ENCODE results near the gene MRPL17. TPM values are rescaled to one million over a fixed set of nuclear protein-coding genes. Genes with fewer than 3 reads are reported as not detected.

Gene MRPL17
- total and polyA plus RNA-seq, 2 of the 13 experiments (the other 11 are each of a cell fraction or from before 2014, with no cell fraction given), result 59.4 to 90.0 TPM

DNA sequence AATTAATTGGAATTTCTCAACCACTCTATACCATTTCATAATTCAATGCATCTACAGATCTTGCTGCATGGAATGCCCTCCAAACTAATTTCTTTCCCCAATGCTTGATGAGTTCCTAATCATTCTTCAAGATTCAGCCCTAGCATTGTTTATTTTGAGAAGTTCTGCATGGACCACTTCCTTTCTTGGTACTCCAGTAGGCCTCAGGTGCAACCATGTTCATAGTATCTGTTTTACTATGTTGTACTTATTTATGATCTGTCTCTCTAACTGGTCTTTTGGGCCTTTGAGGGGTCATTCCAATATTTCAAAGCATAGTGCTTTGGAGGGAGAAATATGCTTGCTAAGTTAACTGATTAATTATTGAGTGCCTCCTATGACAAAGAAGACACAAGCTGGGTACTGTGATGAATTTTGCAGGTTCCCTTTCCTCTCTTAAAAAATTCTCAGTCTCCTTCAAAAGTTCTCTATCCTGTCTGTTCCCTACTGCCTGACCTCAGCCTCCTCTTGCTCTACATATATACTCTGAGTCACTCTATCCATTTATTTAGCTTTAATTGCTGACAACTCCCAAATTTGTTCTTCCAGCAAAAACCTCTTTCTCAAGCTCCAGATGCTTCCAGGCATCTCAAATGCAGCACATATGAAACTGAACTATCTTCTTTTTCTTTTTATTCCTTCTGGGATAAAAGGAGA lies 9.5 kb downstream of the MRPL17 start:
- H3K79me2 ChIP-seq (ENCODE audit: insufficient read depth, low read length), result no peaks in the 10 kb centered on the region
- no peak overlapping the region for H3K27ac ChIP-seq (ENCODE audit: extremely low read length, insufficient read depth, low read length)
- FAIRE-seq (no peak), DNase-seq (ENCODE audit: low spot score) (no peak), ATAC-seq (no peak)
- peaks cover 0 to 5% of the 10 kb centered on the region in 2 experiments; a peak in 1 of 5 replicates for H3K27me3 ChIP-seq (ENCODE audit: control insufficient read depth in 1 of 2, insufficient read depth in 2 of 2, low read length in 2 of 2)
- POLR2A ChIA-PET, result no interaction called here
- no peak overlapping the region for H2AFZ ChIP-seq (ENCODE audit: low read length)
- CTCF ChIA-PET (ENCODE audit: low intra/inter-chr PET ratio, low total read pairs), result no interaction called here
- no peak overlapping the region for H3K9ac ChIP-seq (ENCODE audit: insufficient read depth, low read depth, low read length)
- in situ Hi-C loops (cut with HindIII; ENCODE audit: extremely low pct_ligation_motif_present, low pct_unique_long_range_greater_than_20kb) (no loop called here), intact Hi-C loops (cut with micrococcal nuclease; ENCODE audit: unreplicated experiment) (no loop called here)
- H4K20me1 ChIP-seq (ENCODE audit: insufficient read depth, low read length), result no peaks in the 10 kb centered on the region
- no peaks in the 10 kb centered on the region for H3K4me1 ChIP-seq (ENCODE audit: insufficient read depth, low read length)
- H3K4me3 ChIP-seq (replicated peaks in 1 of 3; ENCODE audit: insufficient read depth in 1 of 3, low read depth in 2 of 3, low read length in 3 of 3), result no peak overlapping the region
- BruUV-seq (replicated peaks), result no TSS peak
- no peaks in the 10 kb centered on the region for H3K36me3 ChIP-seq (replicated peaks in 1 of 2; ENCODE audit: control insufficient read depth in 1 of 2, insufficient read depth in 2 of 2, low read length in 2 of 2)
- H3K9me3 ChIP-seq (ENCODE audit: low read length), result no peaks in the 10 kb centered on the region
- no peak overlapping the region for H3K4me2 ChIP-seq (ENCODE audit: low read depth, low read length)
- TF ChIP-seq, protein P1, sequence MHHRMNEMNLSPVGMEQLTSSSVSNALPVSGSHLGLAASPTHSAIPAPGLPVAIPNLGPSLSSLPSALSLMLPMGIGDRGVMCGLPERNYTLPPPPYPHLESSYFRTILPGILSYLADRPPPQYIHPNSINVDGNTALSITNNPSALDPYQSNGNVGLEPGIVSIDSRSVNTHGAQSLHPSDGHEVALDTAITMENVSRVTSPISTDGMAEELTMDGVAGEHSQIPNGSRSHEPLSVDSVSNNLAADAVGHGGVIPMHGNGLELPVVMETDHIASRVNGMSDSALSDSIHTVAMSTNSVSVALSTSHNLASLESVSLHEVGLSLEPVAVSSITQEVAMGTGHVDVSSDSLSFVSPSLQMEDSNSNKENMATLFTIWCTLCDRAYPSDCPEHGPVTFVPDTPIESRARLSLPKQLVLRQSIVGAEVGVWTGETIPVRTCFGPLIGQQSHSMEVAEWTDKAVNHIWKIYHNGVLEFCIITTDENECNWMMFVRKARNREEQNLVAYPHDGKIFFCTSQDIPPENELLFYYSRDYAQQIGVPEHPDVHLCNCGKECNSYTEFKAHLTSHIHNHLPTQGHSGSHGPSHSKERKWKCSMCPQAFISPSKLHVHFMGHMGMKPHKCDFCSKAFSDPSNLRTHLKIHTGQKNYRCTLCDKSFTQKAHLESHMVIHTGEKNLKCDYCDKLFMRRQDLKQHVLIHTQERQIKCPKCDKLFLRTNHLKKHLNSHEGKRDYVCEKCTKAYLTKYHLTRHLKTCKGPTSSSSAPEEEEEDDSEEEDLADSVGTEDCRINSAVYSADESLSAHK (CRISPR knock-in tag; IDR thresholded peaks at IDR 0.05; ENCODE audit: borderline replicate concordance), result no peak
- TF ChIP-seq REL (CRISPR knock-in tag; conservative IDR thresholded peaks at IDR 0.05), result no peak
- no peak for TF ChIP-seq MZF1 (CRISPR knock-in tag; IDR thresholded peaks at IDR 0.05; ENCODE audit: borderline replicate concordance)
- TF ChIP-seq, protein P2, sequence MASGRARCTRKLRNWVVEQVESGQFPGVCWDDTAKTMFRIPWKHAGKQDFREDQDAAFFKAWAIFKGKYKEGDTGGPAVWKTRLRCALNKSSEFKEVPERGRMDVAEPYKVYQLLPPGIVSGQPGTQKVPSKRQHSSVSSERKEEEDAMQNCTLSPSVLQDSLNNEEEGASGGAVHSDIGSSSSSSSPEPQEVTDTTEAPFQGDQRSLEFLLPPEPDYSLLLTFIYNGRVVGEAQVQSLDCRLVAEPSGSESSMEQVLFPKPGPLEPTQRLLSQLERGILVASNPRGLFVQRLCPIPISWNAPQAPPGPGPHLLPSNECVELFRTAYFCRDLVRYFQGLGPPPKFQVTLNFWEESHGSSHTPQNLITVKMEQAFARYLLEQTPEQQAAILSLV (CRISPR knock-in tag; IDR thresholded peaks at IDR 0.05; ENCODE audit: borderline replicate concordance), result no peak
- no peak for TF ChIP-seq HOXD1 (CRISPR knock-in tag; IDR thresholded peaks at IDR 0.05)
- TF ChIP-seq PITX1 (CRISPR knock-in tag; IDR thresholded peaks at IDR 0.05), result no peak
- no peak for TF ChIP-seq ZNF446 (CRISPR knock-in tag; IDR thresholded peaks at IDR 0.05)
- no peak for TF ChIP-seq SOX13 (IDR thresholded peaks at IDR 0.05)
- TF ChIP-seq SOX13 (CRISPR knock-in tag; conservative IDR thresholded peaks at IDR 0.05 in 1 of 2, IDR thresholded peaks at IDR 0.05 in 1 of 2), result no peak
- no peak for TF ChIP-seq HNF1A (IDR thresholded peaks at IDR 0.05; ENCODE audit: low read depth)
- no peak for TF ChIP-seq HNF1A (CRISPR knock-in tag; IDR thresholded peaks at IDR 0.05; ENCODE audit: borderline replicate concordance)
- TF ChIP-seq ZBTB43 (CRISPR knock-in tag; conservative IDR thresholded peaks at IDR 0.05), result no peak
- no peak for TF ChIP-seq ZSCAN25 (CRISPR knock-in tag; IDR thresholded peaks at IDR 0.05)
- TF ChIP-seq GPN1 (CRISPR knock-in tag; IDR thresholded peaks at IDR 0.05; ENCODE audit: borderline replicate concordance), result no peak
- no peak for TF ChIP-seq CAMTA2 (CRISPR knock-in tag; IDR thresholded peaks at IDR 0.05; ENCODE audit: borderline replicate concordance)
- TF ChIP-seq MIXL1 (CRISPR knock-in tag; IDR thresholded peaks at IDR 0.05), result no peak

Measured in HepG2 (cell line).